GM12892 (cell line): ENCODE data around the gene MARK3.

Experiments used
- POLR2A ChIP-seq: IDR thresholded peaks from 2 replicates; pipeline ENCODE4 v1.6.1; 2011; ENCODE audit warnings: low read depth, low read length, control low read depth
- POLR2AphosphoS5 ChIP-seq: IDR thresholded peaks from 2 replicates; pipeline ENCODE4 v1.6.1; 2011; ENCODE audit warnings: low read depth, low read length, control low read depth
- TAF1 ChIP-seq: IDR thresholded peaks from 2 replicates; pipeline ENCODE4 v1.6.1; 2011; ENCODE audit warnings: low read depth, mild to moderate bottlenecking, control low read depth, low read length, borderline replicate concordance

DNA sequence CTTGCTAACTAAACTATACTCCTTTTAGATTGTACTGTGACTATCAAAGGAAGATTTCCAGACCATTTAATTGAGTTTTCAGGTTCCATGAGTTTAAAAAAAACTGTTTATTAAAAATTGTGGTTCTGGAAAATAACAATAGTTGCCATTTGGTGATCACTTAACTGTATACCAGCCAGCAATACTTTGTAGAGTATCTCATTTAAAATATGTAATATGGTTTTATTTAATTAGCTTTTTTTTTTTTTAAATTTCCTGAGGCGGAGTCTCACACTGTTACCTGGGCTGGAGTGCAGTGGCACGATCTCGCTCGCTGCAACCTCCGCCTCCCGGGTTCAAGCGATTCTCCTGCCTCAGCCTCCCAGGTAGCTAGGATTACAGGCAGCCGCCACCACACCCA, 7.4 kb downstream of the MARK3 start:
- TF ChIP-seq POLR2A (no peak), TAF1 (no peak), POLR2AphosphoS5 (no peak)
